Measurements from ENCODE around the gene C6orf52.

Gene C6orf52

DNA sequence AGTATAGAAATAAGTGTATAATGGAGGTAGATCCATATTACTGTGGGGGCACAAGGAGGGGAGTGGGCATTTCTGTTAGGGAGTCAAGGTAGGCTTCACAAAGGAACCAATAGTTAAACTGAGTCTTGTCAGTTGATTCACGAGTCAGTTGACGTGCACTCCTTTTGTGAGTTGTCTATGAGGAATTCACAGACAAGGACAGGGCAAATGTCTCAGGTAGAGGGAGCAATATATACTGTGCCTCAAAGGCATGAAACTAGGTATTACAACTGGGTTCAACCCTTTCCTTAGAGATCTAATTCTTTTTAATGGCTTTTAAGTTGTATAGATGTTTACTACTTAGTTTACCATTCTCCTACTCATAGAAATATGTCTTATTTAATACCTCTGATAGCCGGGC is 39.4 kb upstream of the C6orf52 start:
- no peaks in the 10 kb centered on the region for H3K4me1 ChIP-seq

DNA sequence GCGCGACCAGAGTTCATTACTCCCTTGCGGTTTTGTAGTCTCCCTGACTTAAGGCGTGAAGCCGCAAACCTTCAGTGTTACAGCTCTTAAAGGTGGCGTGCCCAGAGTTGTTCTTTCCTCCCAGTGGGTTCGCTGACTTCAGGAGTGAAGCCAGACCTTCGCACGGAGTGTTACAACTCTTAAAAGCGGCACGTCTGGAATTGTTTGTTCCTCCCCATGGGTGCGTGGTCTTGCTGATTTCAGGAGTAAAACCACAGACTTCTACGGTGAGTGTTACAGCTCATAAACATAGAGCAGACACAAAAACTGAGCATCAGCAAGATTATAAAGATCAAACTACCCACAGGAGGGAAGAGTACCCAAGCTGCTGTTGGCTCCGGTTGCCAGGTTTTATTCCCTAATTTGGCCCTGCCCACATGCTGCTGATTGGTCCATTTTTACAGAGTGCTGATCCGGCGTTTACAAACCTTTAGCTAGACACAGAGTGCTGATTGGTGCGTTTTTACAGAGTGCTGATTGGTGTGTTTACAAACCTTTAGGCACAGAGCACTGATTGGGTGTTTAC is 38.8 kb upstream of the C6orf52 start:
- Histone ChIP-seq H3K36me3 (no peaks in the 10 kb centered on the region; the same call in 1 of the 2 replicates), H3K4me1 (no peaks in the 10 kb centered on the region), H3K27me3 (no peaks in the 10 kb centered on the region), H3K9me3 (no peaks in the 10 kb centered on the region), H3K4me3 (ENCODE audit: low read depth, low read length) (no peak overlapping the region)
- TF ChIP-seq, protein P1, sequence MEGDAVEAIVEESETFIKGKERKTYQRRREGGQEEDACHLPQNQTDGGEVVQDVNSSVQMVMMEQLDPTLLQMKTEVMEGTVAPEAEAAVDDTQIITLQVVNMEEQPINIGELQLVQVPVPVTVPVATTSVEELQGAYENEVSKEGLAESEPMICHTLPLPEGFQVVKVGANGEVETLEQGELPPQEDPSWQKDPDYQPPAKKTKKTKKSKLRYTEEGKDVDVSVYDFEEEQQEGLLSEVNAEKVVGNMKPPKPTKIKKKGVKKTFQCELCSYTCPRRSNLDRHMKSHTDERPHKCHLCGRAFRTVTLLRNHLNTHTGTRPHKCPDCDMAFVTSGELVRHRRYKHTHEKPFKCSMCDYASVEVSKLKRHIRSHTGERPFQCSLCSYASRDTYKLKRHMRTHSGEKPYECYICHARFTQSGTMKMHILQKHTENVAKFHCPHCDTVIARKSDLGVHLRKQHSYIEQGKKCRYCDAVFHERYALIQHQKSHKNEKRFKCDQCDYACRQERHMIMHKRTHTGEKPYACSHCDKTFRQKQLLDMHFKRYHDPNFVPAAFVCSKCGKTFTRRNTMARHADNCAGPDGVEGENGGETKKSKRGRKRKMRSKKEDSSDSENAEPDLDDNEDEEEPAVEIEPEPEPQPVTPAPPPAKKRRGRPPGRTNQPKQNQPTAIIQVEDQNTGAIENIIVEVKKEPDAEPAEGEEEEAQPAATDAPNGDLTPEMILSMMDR (IDR thresholded peaks at IDR 0.05; ENCODE audit: low read depth, low read length): no peak
- DNase-seq: no peak

More for the DNA sequence above, 39.4 kb upstream of the C6orf52 start:
- TF ChIP-seq, protein P1 (IDR thresholded peaks at IDR 0.05; ENCODE audit: low read depth, low read length): no peak
- Histone ChIP-seq H3K27me3 (no peaks in the 10 kb centered on the region), H3K36me3 (no peaks in the 10 kb centered on the region; the same call in 1 of the 2 replicates), H3K9me3 (no peaks in the 10 kb centered on the region), H3K4me3 (ENCODE audit: low read depth, low read length) (no peak overlapping the region)
- no peak for DNase-seq

DNA sequence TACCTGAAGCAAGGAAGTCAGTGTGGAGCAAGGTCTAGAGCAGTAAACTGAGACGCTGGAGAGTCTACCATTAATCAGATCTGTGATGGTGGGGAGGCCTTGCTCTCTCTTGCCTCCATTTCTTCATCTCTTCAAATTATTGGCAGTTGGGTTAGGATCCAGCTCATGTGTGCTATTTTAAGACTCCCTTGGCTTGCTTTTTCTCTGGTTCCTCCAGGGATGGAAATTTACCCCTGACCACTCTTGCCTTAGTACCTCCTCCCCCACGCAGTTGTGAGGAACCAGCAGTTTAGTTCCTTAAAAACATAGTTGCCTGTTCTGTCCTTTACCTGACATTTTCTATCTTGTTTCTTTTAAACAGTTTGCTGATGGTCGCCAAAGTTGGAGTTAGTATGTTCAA is 35.8 kb upstream of the C6orf52 start:
- Histone ChIP-seq H3K27me3 (no peaks in the 10 kb centered on the region), H3K36me3 (peaks cover 4% of the 10 kb centered on the region), H3K9me3 (no peaks in the 10 kb centered on the region), H3K4me3 (ENCODE audit: low read depth, low read length) (no peak overlapping the region), H3K4me1 (no peaks in the 10 kb centered on the region)
- DNase-seq: no peak
- TF ChIP-seq, protein P1 (IDR thresholded peaks at IDR 0.05; ENCODE audit: low read depth, low read length): no peak

DNA sequence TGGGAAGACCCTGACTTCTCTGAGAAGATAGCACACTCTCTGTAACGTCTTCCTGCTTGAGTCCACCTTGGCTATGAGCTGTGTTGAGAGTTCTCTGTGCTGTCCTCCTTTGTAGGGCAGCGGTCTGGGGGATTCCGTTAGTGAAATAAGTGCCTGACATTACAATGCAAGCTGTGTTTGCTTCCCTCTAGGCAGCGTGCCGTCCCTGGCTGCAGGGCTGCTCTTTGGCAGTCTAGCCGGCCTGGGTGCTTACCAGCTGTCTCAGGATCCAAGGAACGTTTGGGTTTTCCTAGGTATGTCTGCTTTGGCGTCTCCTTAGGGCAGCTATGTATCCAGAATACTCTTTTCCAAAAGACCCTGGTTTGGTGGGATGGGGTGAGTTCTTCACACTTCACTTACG is 31.3 kb upstream of the C6orf52 start:
- TF ChIP-seq, protein P1 (IDR thresholded peaks at IDR 0.05; ENCODE audit: low read depth, low read length): no peak
- peaks cover 7% of the 10 kb centered on the region for H3K4me1 ChIP-seq
- no peaks in the 10 kb centered on the region for H3K27me3 ChIP-seq
- H3K9me3 ChIP-seq: no peaks in the 10 kb centered on the region
- no peak for DNase-seq
- H3K4me3 ChIP-seq (ENCODE audit: low read depth, low read length): no peak overlapping the region
- peaks cover 4% of the 10 kb centered on the region for H3K36me3 ChIP-seq

DNA sequence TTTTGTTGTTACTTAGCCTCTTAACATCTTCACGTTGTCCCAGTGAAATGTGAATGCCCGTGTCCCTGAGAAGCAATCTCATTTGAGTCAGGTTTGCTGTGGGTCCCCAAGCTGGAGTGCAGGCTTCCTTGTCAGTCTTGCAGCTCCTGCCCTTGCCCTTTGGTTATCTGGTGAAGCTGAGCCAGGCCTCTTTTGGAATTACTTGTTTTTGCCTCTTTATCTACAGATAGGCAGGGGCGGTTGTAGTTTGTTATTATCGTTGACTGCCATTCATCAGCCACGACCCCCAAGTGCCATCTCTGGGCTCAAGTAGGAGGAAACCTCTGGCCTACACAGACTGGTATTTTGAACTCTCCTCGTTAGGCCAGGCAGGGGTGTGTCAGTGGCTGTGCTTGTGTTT is 30.6 kb upstream of the C6orf52 start:
- peaks cover 4% of the 10 kb centered on the region for H3K36me3 ChIP-seq
- TF ChIP-seq, protein P1 (IDR thresholded peaks at IDR 0.05; ENCODE audit: low read depth, low read length): no peak
- DNase-seq: no peak
- H3K4me1 ChIP-seq: peaks cover 7% of the 10 kb centered on the region
- no peaks in the 10 kb centered on the region for H3K9me3 ChIP-seq
- H3K27me3 ChIP-seq: no peaks in the 10 kb centered on the region
- no peak overlapping the region for H3K4me3 ChIP-seq (ENCODE audit: low read depth, low read length)

DNA sequence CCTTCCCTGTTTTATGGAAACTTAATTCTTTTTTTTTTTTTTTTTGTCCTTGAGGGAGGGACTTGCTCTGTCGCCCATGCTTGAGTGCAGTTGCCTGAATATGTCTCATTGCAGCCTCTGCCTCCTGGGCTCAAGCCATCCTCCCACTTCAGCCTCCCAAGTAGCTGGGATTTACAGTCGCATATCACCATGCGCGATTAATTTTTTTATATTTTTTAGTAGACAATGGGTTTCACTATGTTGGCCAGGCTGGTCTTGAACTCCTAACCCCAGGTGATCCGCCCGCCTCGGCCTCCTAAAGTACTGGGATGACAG is 29.1 kb upstream of the C6orf52 start:
- Histone ChIP-seq H3K4me1 (peaks cover 7% of the 10 kb centered on the region), H3K4me3 (ENCODE audit: low read depth, low read length) (peak overlapping the region; percentile 85), H3K9me3 (no peaks in the 10 kb centered on the region; the same call in 1 of the 2 replicates), H3K27me3 (no peaks in the 10 kb centered on the region), H3K36me3 (peaks cover 4% of the 10 kb centered on the region)
- DNase-seq: no peak
- TF ChIP-seq, protein P1 (IDR thresholded peaks at IDR 0.05; ENCODE audit: low read depth, low read length): no peak
